MM.1S (cell line): ENCODE data around the gene GAS7.

Experiments used
- DNase-seq: peaks from one replicate; pipeline ENCODE4 v3.0.0-alpha.2; 2015
- H2AFZ ChIP-seq: fragments of 300-600 bp; sonication (generic); 2 replicates; pipeline ENCODE4 v1.6.0; 2016; ENCODE audit warnings: antibody characterized with exemption, low read length
- H3F3A ChIP-seq: fragments of 300-600 bp; sonication (generic); 2 replicates; pipeline ENCODE4 v1.6.1; 2016; ENCODE audit warnings: mild to moderate bottlenecking, antibody characterized with exemption, low read length, moderate library complexity, mixed read lengths; ENCODE audit not compliant: insufficient read depth
- H3K27ac ChIP-seq: fragments of 300-600 bp; sonication (generic); 2 replicates; pipeline ENCODE4 v1.5.1; 2016; ENCODE audit warnings: mild to moderate bottlenecking, low read length
- H3K27me3 ChIP-seq: fragments of 300-600 bp; sonication (generic); replicated peaks from 2 replicates; pipeline ENCODE4 v1.6.0; 2016; ENCODE audit warnings: low read length; ENCODE audit not compliant: insufficient read depth
- H3K36me3 ChIP-seq: fragments of 300-600 bp; sonication (generic); replicated peaks from 2 replicates; pipeline ENCODE4 v1.6.1; 2016; ENCODE audit warnings: mild to moderate bottlenecking, low read length, mixed read lengths; ENCODE audit not compliant: insufficient read depth
- H3K4me1 ChIP-seq: fragments of 300-600 bp; sonication (generic); 2 replicates; pipeline ENCODE4 v1.6.1; 2016; ENCODE audit warnings: low read length, mixed read lengths
- H3K4me2 ChIP-seq: fragments of 300-600 bp; sonication (generic); 2 replicates; pipeline ENCODE4 v1.6.0; 2016; ENCODE audit warnings: low read depth, low read length
- H3K4me3 ChIP-seq: fragments of 300-600 bp; sonication (generic); 2 replicates; pipeline ENCODE4 v1.5.1; 2016; ENCODE audit warnings: low read length, mixed read lengths
- H3K79me2 ChIP-seq: fragments of 300-600 bp; sonication (generic); 2 replicates; pipeline ENCODE4 v1.6.1; 2016; ENCODE audit warnings: mixed run types, low read length, mixed read lengths
- H3K9ac ChIP-seq: fragments of 300-600 bp; sonication (generic); 2 replicates; pipeline ENCODE4 v1.6.1; 2016; ENCODE audit warnings: low read length, mixed read lengths
- H3K9me2 ChIP-seq: fragments of 300-600 bp; sonication (generic); replicated peaks from 2 replicates; pipeline ENCODE4 v1.6.1; 2016; ENCODE audit warnings: mild to moderate bottlenecking, low read length, mixed read lengths; ENCODE audit not compliant: insufficient read depth
- H3K9me3 ChIP-seq: fragments of 300-600 bp; sonication (generic); replicated peaks from 2 replicates; pipeline ENCODE4 v1.6.1; 2016; ENCODE audit warnings: mild to moderate bottlenecking, low read length, mixed read lengths; ENCODE audit not compliant: insufficient read depth
- H4K20me1 ChIP-seq: fragments of 300-600 bp; sonication (generic); 2 replicates; pipeline ENCODE4 v1.6.1; 2016; ENCODE audit warnings: mild to moderate bottlenecking, low read length, moderate library complexity, mixed read lengths; ENCODE audit not compliant: insufficient read depth
- EZH2 ChIP-seq: fragments of 300-600 bp; sonication (generic); optimal IDR thresholded peaks from 2 replicates; pipeline ENCODE3; 2017; ENCODE audit warnings: low read depth, mild to moderate bottlenecking, antibody characterized with exemption, low read length, mixed read lengths
- EZH2phosphoT487 ChIP-seq: fragments of 300-600 bp; sonication (generic); IDR thresholded peaks from 2 replicates; pipeline ENCODE4 v1.6.1; 2018; ENCODE audit warnings: antibody characterized with exemption, low read length
- TF ChIP-seq, protein P1 (sequence below): fragments of 300-600 bp; sonication (generic); IDR thresholded peaks from 2 replicates; pipeline ENCODE4 v1.5.1; 2016; ENCODE audit warnings: antibody characterized with exemption, low read length, mixed read lengths

GAS7 gene

DNA sequence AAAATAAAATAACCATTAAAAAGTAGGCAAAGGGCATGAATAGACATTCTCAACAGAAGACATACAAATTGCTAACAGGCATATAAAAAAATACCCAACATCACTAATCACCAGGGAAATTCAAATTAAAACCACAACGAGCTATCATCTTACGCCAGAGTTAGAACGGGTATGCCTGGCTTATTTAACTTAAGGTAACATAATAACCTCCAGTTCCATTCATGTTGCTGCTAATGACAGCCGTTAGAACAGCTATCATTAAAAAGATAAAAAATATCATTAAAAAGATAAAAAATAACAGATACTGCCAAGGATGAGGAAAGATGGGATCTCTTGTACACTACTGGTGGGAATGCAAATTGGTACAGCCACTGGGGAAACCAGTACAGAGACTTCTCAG lies 89.3 kb downstream of the GAS7 start:
- H3K4me3 ChIP-seq: no peak overlapping the region
- H3K4me1 ChIP-seq: no peaks in the 10 kb centered on the region
- no peaks in the 10 kb centered on the region for H3K9me2 ChIP-seq
- no peaks in the 10 kb centered on the region for H3K36me3 ChIP-seq
- H4K20me1 ChIP-seq: no peaks in the 10 kb centered on the region
- H3K9me3 ChIP-seq: no peaks in the 10 kb centered on the region
- no peak overlapping the region for H3K4me2 ChIP-seq
- H2AFZ ChIP-seq: no peak overlapping the region
- no peak overlapping the region for H3K9ac ChIP-seq
- H3F3A ChIP-seq: no peaks in the 10 kb centered on the region
- TF ChIP-seq EZH2 (no peak), EZH2phosphoT487 (no peak)
- TF ChIP-seq, protein P1, sequence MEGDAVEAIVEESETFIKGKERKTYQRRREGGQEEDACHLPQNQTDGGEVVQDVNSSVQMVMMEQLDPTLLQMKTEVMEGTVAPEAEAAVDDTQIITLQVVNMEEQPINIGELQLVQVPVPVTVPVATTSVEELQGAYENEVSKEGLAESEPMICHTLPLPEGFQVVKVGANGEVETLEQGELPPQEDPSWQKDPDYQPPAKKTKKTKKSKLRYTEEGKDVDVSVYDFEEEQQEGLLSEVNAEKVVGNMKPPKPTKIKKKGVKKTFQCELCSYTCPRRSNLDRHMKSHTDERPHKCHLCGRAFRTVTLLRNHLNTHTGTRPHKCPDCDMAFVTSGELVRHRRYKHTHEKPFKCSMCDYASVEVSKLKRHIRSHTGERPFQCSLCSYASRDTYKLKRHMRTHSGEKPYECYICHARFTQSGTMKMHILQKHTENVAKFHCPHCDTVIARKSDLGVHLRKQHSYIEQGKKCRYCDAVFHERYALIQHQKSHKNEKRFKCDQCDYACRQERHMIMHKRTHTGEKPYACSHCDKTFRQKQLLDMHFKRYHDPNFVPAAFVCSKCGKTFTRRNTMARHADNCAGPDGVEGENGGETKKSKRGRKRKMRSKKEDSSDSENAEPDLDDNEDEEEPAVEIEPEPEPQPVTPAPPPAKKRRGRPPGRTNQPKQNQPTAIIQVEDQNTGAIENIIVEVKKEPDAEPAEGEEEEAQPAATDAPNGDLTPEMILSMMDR: no peak
- H3K79me2 ChIP-seq: no peaks in the 10 kb centered on the region
- no peak for DNase-seq
- H3K27me3 ChIP-seq: no peaks in the 10 kb centered on the region
- no peak overlapping the region for H3K27ac ChIP-seq

DNA sequence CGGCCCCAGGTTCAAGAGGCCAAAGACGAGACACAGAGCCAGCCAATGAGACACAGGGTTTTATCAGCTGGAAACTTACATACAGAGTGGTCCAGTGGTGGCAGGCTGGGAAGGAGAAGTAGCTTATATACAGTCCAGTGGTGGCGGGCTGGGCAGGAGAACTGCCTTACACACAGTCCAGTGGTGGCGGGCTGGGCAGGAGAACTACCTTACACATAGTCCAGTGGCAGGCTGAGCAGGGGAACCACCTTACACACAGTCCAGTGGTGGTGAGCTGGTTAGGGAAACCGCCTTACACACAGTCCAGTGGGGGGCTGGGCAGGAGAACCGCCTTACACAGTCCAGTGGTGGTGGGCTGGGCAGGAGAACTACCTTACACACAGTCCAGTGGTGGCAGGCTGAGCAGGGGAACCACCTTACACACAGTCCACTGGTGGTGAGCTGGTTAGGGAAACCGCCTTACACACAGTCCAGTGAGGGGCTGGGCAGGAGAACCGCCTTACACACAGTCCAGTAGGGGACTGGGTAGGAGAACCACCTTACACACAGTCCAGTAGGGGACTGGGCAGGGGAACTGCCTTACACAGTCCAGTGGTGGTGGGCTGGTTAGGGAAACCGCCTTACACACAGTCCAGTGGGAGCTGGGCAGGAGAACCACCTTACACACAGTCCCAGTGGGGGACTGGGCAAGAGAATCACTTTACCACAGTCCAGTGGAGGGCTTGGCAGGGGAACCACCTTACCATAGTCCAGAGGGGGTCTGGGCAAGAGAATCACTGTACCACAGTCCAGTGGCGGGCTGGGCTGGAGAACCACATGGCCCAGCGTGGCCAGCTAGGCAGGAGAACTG lies 90.9 kb downstream of the GAS7 start:
- H3K79me2 ChIP-seq: no peaks in the 10 kb centered on the region
- H3K9me2 ChIP-seq: no peaks in the 10 kb centered on the region
- H3K9me3 ChIP-seq: no peaks in the 10 kb centered on the region
- H3K27ac ChIP-seq: no peak overlapping the region
- DNase-seq: no peak
- H3K9ac ChIP-seq: no peak overlapping the region
- no peak overlapping the region for H3K4me2 ChIP-seq
- H2AFZ ChIP-seq: no peak overlapping the region
- no peaks in the 10 kb centered on the region for H3K36me3 ChIP-seq
- H3F3A ChIP-seq: no peaks in the 10 kb centered on the region
- H3K4me3 ChIP-seq: no peak overlapping the region
- H4K20me1 ChIP-seq: no peaks in the 10 kb centered on the region
- no peak for TF ChIP-seq EZH2phosphoT487
- no peak for TF ChIP-seq EZH2
- TF ChIP-seq, protein P1: no peak
- H3K4me1 ChIP-seq: no peaks in the 10 kb centered on the region
- H3K27me3 ChIP-seq: no peaks in the 10 kb centered on the region

DNA sequence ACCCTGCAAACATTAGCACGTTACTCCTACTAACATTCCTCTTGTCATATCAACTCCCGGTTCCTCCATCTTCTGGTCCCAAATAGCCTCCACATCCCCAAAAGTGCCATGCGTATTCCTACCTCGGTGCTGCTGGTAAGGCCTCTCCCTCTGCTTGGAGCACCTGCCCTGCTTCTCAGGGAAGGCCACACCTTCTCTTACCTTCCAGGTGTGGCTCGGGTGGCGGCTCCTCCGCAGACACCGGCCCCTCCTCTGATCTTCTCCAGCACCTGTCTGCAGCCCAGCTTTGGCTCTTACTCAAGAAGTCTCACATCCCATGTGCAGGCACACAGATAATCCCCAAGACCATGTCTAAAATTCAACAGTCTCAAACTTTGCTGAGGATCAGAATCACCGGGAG lies 92.3 kb downstream of the GAS7 start:
- Histone ChIP-seq H3K79me2 (no peaks in the 10 kb centered on the region), H3K9me2 (no peaks in the 10 kb centered on the region), H3K4me3 (no peak overlapping the region), H3K4me1 (no peaks in the 10 kb centered on the region), H3K9me3 (no peaks in the 10 kb centered on the region), H3K27ac (no peak overlapping the region), H4K20me1 (no peaks in the 10 kb centered on the region), H3F3A (no peaks in the 10 kb centered on the region), H2AFZ (no peak overlapping the region), H3K36me3 (no peaks in the 10 kb centered on the region), H3K27me3 (no peaks in the 10 kb centered on the region), H3K9ac (no peak overlapping the region), H3K4me2 (no peak overlapping the region)
- DNase-seq: no peak
- no peak for TF ChIP-seq EZH2phosphoT487
- TF ChIP-seq, protein P1: no peak
- no peak for TF ChIP-seq EZH2
